Large intestine (tissue), 3 donors: ENCODE measurements around the gene CUX1. TPM values are rescaled to one million over a fixed set of nuclear protein-coding genes. Genes with fewer than 3 reads are reported as not detected.
A peak's percentile ranks its signal among the peaks of the same experiment; 100 is the strongest.

ENCODE experiments used
- DNase-seq, 2 donors: peaks; one replicate each; pipeline versions ENCODE4 v3.0.0 to v3.0.0-alpha.2; 2013
- H3K27ac ChIP-seq: one replicate; pipeline ENCODE4 v1.5.1; 2013; ENCODE audit warnings: low read length
- H3K27me3 ChIP-seq: 2 replicates; pipeline ENCODE4 v1.6.1; 2013; ENCODE audit warnings: low read length; ENCODE audit not compliant: control insufficient read depth, insufficient read depth
- H3K36me3 ChIP-seq: 2 replicates; pipeline ENCODE4 v1.6.1; 2013; ENCODE audit warnings: low read length; ENCODE audit not compliant: control insufficient read depth, insufficient read depth
- H3K4me1 ChIP-seq: one replicate; pipeline ENCODE4 v1.6.1; 2013; ENCODE audit warnings: low read length; ENCODE audit not compliant: control insufficient read depth, insufficient read depth
- H3K4me3 ChIP-seq: one replicate; pipeline ENCODE4 v1.5.1; 2013; ENCODE audit warnings: low read length
- H3K9me3 ChIP-seq: one replicate; pipeline ENCODE4 v1.6.1; 2013; ENCODE audit warnings: mild to moderate bottlenecking, low read depth, low read length, moderate library complexity; ENCODE audit not compliant: control insufficient read depth
- WGBS: methylation state at CpG from one replicate; pipeline ENCODE4 v1.1.5; 2013; ENCODE audit warnings: low lambda C conversion rate; ENCODE audit not compliant: insufficient coverage; 5-methylcytosine and 5-hydroxymethylcytosine counted together
- polyA plus RNA-seq: library from polyadenylated mRNA; unstranded; fragments of 120-200 nt; gene quantifications from one replicate; pipeline ENCODE4 v1.2.1, GENCODE V29; 2013

The CUX1 gene
- polyA plus RNA-seq, 1 donor = 72.9 TPM

DNA sequence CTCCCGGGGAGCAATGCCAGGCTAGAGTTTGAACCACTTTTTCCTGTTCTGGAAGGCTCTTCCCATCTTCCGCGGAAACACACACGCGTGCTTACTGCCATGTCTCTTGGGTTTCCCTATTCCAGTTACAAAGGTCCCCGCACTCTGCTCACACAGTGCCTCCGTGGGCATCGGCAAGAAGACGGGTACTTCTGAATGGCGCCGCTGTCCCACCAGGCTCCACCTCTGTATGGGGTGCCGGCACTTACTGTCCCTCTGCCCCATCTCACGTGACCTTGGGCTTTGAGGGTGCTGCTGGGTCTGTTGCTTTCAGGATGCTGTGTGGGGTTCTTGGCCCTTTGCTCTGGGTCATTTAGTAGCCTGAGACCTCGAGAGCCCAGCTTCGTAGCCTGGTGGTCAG lies 298.5 kb downstream of the CUX1 start:
- Histone ChIP-seq H3K36me3 (peaks cover 62% of the 10 kb centered on the region), H3K4me1 (no peaks in the 10 kb centered on the region), H3K27me3 (no peaks in the 10 kb centered on the region), H3K27ac (no peak overlapping the region), H3K4me3 (no peak overlapping the region), H3K9me3 (peaks cover 5% of the 10 kb centered on the region)
- WGBS = no CpG with 5 or more reads among the region's 15 CpGs
- no peak for DNase-seq

- Histone ChIP-seq H3K27ac (no peak overlapping the region), H3K9me3 (no peaks in the 10 kb centered on the region), H3K27me3 (no peaks in the 10 kb centered on the region), H3K4me1 (peaks cover 11% of the 10 kb centered on the region), H3K4me3 (no peak overlapping the region), H3K36me3 (peaks cover 53% of the 10 kb centered on the region)
- 100% methylated on average over 1 of the region's 6 CpGs for WGBS
- no peak for DNase-seq
Observed at GRCh38 chr7:102117743-102118142, 300.3 kb downstream of the CUX1 start.

DNA sequence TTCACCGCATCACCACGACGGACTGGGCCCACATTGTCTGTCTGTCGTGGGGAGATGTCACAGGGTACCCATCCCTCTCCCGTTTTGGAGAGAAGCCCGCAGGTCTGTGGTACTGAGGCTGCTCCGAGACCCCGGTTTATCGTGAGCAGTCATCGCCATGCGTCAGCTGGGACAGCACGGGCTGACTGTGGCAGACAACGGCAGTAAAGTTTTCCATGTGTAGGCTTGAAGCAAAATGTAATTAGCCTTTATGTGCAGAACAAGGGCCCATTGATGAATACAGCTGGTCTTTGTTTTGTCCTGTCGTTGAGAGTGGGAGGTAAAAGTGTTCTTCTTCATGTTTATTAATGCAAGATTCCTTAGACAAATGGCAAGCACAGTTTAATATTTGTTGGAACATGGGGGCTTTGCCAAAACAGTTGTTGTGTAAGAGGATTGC lies 301.8 kb downstream of the CUX1 start:
- no peak overlapping the region for H3K27ac ChIP-seq
- peaks cover 14% of the 10 kb centered on the region for H3K4me1 ChIP-seq
- peaks cover 46% of the 10 kb centered on the region for H3K36me3 ChIP-seq
- H3K9me3 ChIP-seq = no peaks in the 10 kb centered on the region
- H3K4me3 ChIP-seq = no peak overlapping the region
- no peaks in the 10 kb centered on the region for H3K27me3 ChIP-seq
- no CpG with 5 or more reads among the region's 14 CpGs for WGBS
- no peak for DNase-seq

DNA sequence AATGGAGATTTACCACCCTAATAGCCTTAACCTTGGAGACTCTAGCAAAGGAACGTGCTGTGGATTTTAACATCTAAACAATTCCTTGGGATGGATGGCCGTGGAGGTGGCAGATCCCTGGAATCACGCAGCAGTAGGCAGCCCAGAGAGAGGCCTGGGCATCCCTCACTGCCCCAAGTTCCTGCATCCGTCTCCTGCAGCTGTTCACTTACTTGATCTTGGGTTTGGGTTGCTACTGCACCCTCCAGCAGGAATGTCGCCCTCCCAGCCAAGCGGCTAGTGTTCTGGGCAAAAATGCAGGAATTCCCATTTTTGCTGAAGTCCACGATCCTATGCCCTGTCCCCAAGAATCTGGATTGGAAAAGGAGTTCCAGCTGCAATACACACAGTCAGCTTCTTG lies 302.5 kb downstream of the CUX1 start:
- H3K36me3 ChIP-seq = peaks cover 44% of the 10 kb centered on the region
- no peak overlapping the region for H3K27ac ChIP-seq

DNA sequence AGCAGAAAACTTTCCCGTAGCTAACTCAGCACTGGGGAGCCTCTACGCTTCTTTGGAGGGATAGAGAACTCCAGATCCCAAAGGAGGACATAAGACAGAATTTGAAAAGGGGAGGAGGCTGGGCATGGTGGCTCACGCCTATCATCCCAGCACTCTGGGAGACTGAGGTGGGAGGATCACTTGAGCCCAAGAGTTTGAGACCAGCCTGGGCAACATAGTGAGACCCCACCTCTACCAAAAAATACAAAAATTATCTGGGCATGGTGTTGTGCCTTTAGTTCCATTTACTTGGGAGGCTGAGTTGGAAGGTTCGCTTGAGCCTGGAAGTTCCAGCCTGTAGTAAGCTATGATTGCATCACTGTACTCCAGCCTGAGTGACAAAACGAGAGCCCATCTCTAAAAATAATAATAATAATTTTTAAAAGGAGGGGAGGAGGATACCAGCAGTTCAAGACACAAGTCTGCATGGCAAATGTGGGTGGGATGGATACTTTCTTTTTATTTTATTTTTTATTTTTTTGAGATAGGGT lies 303.3 kb downstream of the CUX1 start:
- H3K4me1 ChIP-seq = peaks cover 14% of the 10 kb centered on the region
- no CpG with 5 or more reads among the region's 5 CpGs for WGBS
- no peaks in the 10 kb centered on the region for H3K27me3 ChIP-seq
- no peak for DNase-seq
- H3K9me3 ChIP-seq = no peaks in the 10 kb centered on the region
- peaks cover 41% of the 10 kb centered on the region for H3K36me3 ChIP-seq
- no peak overlapping the region for H3K27ac ChIP-seq
- H3K4me3 ChIP-seq = no peak overlapping the region

More for the DNA sequence above, 302.5 kb downstream of the CUX1 start:
- Histone ChIP-seq H3K9me3 (no peaks in the 10 kb centered on the region), H3K4me1 (peaks cover 14% of the 10 kb centered on the region), H3K4me3 (no peak overlapping the region), H3K27me3 (no peaks in the 10 kb centered on the region)
- DNase-seq = no peak
- WGBS = no CpG with 5 or more reads among the region's 7 CpGs

GRCh38 chr7:102122026-102122425 lies 304.6 kb downstream of the CUX1 start:
- H3K27me3 ChIP-seq = no peaks in the 10 kb centered on the region
- H3K27ac ChIP-seq = peak overlapping the region; percentile 81
- H3K4me3 ChIP-seq = no peak overlapping the region
- WGBS = 43% methylated on average over 1 of the region's 3 CpGs
- H3K36me3 ChIP-seq = peaks cover 30% of the 10 kb centered on the region
- H3K4me1 ChIP-seq = peaks cover 14% of the 10 kb centered on the region
- peak in 1 of 2 donors; percentile 69 for DNase-seq
- H3K9me3 ChIP-seq = no peaks in the 10 kb centered on the region

DNA sequence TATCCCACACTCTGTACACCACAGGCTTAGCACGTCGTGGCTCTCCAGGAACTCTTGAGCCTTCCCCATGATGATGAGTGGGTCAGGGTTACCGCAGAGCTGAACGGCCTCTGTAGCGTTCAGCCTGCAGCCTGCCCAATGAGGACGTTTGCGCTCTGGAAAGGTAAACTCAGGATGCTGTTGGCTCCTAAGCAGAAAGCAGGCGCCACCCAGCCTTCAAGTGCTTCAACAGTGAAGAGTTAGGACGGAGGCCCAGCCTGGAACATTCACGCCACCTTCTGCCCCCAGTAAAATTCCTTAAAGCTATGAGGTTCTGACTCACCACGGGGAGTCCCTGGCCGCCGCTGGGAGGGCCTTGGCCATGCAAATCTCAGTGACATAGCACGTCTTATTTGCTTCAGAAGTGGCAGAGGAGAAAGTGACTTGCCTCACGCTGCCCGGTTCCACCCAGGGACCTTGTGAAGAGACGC lies 307.7 kb downstream of the CUX1 start:
- H3K27ac ChIP-seq = no peak overlapping the region
- DNase-seq = no peak

DNA sequence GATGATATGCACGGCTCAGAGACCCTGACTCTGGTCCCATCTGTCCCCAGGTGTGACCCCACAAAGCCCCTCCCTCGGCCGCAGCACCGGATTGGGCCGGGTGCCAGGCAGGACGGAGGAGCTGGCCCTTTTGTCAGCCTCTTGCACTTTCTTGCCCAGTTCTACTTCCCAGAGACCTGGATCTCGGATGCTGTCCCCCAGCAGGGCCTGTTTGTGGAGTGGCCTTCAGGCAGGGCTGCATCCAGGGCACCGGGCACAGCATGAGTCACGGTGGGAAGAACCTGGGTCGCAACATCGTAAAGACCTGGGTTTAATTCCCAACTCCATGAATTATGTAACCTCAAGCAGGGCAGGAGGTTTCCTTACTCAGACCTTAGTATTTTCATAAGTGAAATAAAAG lies 310.9 kb downstream of the CUX1 start:
- H3K27ac ChIP-seq = no peak overlapping the region
- H3K9me3 ChIP-seq = peaks cover 3% of the 10 kb centered on the region
- no peaks in the 10 kb centered on the region for H3K27me3 ChIP-seq
- DNase-seq = no peak
- no peak overlapping the region for H3K4me3 ChIP-seq
- WGBS = no CpG with 5 or more reads among the region's 11 CpGs
- no peaks in the 10 kb centered on the region for H3K4me1 ChIP-seq
- H3K36me3 ChIP-seq = peaks cover 22% of the 10 kb centered on the region

More for the DNA sequence above, 307.7 kb downstream of the CUX1 start:
- peaks cover 23% of the 10 kb centered on the region for H3K36me3 ChIP-seq
- no peaks in the 10 kb centered on the region for H3K27me3 ChIP-seq
- no peak overlapping the region for H3K4me3 ChIP-seq
- no CpG with 5 or more reads among the region's 17 CpGs for WGBS
- H3K9me3 ChIP-seq = peaks cover 3% of the 10 kb centered on the region
- H3K4me1 ChIP-seq = peaks cover 14% of the 10 kb centered on the region

DNA sequence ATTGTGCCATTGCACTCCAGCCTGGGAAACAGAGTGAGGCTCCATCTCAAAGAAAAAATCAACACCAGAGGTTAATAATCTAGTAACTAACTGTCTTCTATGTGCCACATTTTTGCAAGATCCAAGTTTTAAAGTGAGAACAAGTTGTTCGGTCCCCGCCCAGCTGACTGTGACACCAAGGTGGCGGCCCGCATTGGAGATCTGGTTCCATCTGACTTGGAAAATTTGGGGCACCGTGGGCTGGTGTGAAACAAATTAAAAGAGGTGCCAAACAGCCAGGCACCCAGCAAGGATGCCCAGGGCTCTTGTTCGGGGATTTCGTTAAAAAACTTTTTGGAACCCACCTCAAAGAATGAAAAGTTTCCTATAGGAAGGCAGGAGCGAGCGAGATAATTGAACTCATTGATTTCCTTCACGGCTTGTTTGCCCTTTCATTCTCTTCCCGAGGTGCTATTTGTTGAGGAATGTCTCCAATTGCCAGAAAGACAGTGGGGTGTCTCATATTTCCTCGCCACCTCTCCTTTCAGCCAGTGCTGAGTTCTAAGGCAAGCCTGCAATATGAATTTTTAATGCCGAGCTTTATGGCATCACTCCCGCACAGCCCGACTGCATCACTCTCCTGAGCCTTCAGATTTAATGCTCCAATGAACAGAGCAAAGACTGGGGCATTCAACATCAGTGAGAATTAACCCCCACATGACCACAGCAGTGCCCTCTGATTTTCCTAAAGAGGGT lies 312.4 kb downstream of the CUX1 start:
- peaks cover 17% of the 10 kb centered on the region for H3K36me3 ChIP-seq

GRCh38 chr7:102132209-102132752 lies 314.9 kb downstream of the CUX1 start:
- H3K4me1 ChIP-seq = no peaks in the 10 kb centered on the region
- H3K27me3 ChIP-seq = no peaks in the 10 kb centered on the region
- DNase-seq = no peak
- 91% methylated on average over 11 of the region's 18 CpGs for WGBS
- no peak overlapping the region for H3K27ac ChIP-seq
- H3K4me3 ChIP-seq = no peak overlapping the region
- H3K9me3 ChIP-seq = peaks cover 3% of the 10 kb centered on the region
- H3K36me3 ChIP-seq = peaks cover 8% of the 10 kb centered on the region

More for the DNA sequence above, 312.4 kb downstream of the CUX1 start:
- peaks cover 3% of the 10 kb centered on the region for H3K9me3 ChIP-seq
- H3K4me1 ChIP-seq = no peaks in the 10 kb centered on the region
- no peak overlapping the region for H3K4me3 ChIP-seq
- no peak overlapping the region for H3K27ac ChIP-seq
- H3K27me3 ChIP-seq = no peaks in the 10 kb centered on the region
- no peak for DNase-seq
- WGBS = no CpG with 5 or more reads among the region's 15 CpGs
